ENCODE measurements around the gene RAI1. TPM values are rescaled to one million over a fixed set of nuclear protein-coding genes. Genes with fewer than 3 reads are reported as not detected.

Gene RAI1
- total and polyA plus RNA-seq, 2 of the 13 experiments (the other 11 are each of a cell fraction or from before 2014, with no cell fraction given): 3.4 to 5.2 TPM

DNA sequence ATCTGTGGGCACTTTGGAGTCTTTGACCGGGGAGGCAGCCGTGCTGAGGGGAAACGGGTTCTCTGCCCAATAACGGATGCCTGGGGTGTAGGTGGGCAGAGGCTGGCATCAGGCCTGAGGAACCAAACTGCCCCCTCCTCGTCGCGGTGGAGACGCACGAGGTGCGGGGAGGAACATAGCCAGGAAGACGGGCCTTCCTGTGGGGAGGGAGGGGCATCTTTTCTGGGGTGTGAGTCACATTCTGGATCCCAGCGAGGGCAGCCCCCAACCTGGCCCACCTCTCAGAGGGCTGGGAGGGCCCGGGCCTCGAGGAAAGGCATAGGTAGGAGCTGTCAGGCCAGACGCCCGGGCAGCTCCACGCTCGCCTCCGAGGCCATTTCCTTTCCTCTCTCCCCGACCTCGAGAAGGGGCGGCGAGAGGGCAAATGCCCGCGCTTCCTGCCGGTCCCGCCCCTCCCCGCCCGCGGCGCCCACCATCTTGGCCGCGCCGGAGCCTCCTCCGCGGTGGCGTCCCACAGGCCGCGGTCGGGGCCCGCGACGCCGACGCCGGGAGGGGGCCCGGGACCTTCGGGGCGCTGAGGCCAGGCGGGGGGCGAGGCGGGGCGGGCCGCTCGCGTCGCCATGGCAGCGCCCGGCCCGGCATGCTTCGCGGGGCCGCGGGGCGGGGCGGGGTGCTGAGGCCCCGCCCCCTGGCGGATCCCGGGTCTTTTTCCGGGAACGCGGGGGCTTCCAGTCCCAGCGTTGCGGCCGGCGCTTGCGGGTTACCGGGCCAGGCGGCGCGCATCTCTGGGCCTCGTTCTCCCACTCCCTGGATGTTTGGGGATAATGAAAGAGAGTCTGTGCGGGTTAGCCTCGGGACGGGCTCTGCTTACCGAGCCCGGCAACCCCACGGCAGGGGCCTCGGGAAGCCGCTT, 13.2 kb downstream of the RAI1 start:
- H3K9me3 ChIP-seq (ENCODE audit: low read length): no peaks in the 10 kb centered on the region
- TF ChIP-seq, protein P1, sequence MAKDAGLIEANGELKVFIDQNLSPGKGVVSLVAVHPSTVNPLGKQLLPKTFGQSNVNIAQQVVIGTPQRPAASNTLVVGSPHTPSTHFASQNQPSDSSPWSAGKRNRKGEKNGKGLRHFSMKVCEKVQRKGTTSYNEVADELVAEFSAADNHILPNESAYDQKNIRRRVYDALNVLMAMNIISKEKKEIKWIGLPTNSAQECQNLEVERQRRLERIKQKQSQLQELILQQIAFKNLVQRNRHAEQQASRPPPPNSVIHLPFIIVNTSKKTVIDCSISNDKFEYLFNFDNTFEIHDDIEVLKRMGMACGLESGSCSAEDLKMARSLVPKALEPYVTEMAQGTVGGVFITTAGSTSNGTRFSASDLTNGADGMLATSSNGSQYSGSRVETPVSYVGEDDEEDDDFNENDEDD (CRISPR knock-in tag; IDR thresholded peaks at IDR 0.05; ENCODE audit: borderline replicate concordance): no peak; the same call in 1 of the 2 replicates
- TF ChIP-seq, protein P2, sequence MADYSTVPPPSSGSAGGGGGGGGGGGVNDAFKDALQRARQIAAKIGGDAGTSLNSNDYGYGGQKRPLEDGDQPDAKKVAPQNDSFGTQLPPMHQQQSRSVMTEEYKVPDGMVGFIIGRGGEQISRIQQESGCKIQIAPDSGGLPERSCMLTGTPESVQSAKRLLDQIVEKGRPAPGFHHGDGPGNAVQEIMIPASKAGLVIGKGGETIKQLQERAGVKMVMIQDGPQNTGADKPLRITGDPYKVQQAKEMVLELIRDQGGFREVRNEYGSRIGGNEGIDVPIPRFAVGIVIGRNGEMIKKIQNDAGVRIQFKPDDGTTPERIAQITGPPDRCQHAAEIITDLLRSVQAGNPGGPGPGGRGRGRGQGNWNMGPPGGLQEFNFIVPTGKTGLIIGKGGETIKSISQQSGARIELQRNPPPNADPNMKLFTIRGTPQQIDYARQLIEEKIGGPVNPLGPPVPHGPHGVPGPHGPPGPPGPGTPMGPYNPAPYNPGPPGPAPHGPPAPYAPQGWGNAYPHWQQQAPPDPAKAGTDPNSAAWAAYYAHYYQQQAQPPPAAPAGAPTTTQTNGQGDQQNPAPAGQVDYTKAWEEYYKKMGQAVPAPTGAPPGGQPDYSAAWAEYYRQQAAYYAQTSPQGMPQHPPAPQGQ (CRISPR knock-in tag; IDR thresholded peaks at IDR 0.05; ENCODE audit: borderline replicate concordance): no peak
- TF ChIP-seq ZNF143 (CRISPR knock-in tag; IDR thresholded peaks at IDR 0.05) (peak; percentile 73), ZNF10 (CRISPR knock-in tag; IDR thresholded peaks at IDR 0.05; ENCODE audit: borderline replicate concordance, low read depth) (no peak), NFKB2 (CRISPR knock-in tag; IDR thresholded peaks at IDR 0.05; ENCODE audit: borderline replicate concordance) (peak; percentile 25; the same call in 1 of the 2 replicates), ZNF83 (CRISPR knock-in tag; IDR thresholded peaks at IDR 0.05; ENCODE audit: borderline replicate concordance) (no peak), ZFYVE20 (CRISPR knock-in tag; IDR thresholded peaks at IDR 0.05; ENCODE audit: borderline replicate concordance, low read depth) (no peak), KDM4B (CRISPR knock-in tag; IDR thresholded peaks at IDR 0.05) (no peak), ZFX (CRISPR knock-in tag; IDR thresholded peaks at IDR 0.05; ENCODE audit: low read depth) (peak; percentile 72; the same call in 1 of the 2 replicates), POLR2A (IDR thresholded peaks at IDR 0.05; ENCODE audit: insufficient read depth in 1 of 2, low read depth in 2 of 2, low read length in 2 of 2) (peak; percentile 55 to 70), ZNF234 (CRISPR knock-in tag; conservative IDR thresholded peaks at IDR 0.05) (no peak), TOPORS (CRISPR knock-in tag; IDR thresholded peaks at IDR 0.05) (peak; percentile 52)
- TF ChIP-seq, protein P3, sequence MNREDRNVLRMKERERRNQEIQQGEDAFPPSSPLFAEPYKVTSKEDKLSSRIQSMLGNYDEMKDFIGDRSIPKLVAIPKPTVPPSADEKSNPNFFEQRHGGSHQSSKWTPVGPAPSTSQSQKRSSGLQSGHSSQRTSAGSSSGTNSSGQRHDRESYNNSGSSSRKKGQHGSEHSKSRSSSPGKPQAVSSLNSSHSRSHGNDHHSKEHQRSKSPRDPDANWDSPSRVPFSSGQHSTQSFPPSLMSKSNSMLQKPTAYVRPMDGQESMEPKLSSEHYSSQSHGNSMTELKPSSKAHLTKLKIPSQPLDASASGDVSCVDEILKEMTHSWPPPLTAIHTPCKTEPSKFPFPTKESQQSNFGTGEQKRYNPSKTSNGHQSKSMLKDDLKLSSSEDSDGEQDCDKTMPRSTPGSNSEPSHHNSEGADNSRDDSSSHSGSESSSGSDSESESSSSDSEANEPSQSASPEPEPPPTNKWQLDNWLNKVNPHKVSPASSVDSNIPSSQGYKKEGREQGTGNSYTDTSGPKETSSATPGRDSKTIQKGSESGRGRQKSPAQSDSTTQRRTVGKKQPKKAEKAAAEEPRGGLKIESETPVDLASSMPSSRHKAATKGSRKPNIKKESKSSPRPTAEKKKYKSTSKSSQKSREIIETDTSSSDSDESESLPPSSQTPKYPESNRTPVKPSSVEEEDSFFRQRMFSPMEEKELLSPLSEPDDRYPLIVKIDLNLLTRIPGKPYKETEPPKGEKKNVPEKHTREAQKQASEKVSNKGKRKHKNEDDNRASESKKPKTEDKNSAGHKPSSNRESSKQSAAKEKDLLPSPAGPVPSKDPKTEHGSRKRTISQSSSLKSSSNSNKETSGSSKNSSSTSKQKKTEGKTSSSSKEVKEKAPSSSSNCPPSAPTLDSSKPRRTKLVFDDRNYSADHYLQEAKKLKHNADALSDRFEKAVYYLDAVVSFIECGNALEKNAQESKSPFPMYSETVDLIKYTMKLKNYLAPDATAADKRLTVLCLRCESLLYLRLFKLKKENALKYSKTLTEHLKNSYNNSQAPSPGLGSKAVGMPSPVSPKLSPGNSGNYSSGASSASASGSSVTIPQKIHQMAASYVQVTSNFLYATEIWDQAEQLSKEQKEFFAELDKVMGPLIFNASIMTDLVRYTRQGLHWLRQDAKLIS (CRISPR knock-in tag; IDR thresholded peaks at IDR 0.05): peak; percentile 25; the same call in 1 of the 2 replicates
- TF ChIP-seq, protein P4, sequence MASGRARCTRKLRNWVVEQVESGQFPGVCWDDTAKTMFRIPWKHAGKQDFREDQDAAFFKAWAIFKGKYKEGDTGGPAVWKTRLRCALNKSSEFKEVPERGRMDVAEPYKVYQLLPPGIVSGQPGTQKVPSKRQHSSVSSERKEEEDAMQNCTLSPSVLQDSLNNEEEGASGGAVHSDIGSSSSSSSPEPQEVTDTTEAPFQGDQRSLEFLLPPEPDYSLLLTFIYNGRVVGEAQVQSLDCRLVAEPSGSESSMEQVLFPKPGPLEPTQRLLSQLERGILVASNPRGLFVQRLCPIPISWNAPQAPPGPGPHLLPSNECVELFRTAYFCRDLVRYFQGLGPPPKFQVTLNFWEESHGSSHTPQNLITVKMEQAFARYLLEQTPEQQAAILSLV (CRISPR knock-in tag; IDR thresholded peaks at IDR 0.05; ENCODE audit: borderline replicate concordance): 0 out of 2 replicates have a peak, but pooled peaks have one; percentile 9

More for the DNA sequence above, 13.2 kb downstream of the RAI1 start:
- Histone ChIP-seq H3K79me2 (ENCODE audit: insufficient read depth, low read length) (peaks cover 87% of the 10 kb centered on the region), H3K36me3 (replicated peaks in 1 of 2; ENCODE audit: control insufficient read depth in 1 of 2, insufficient read depth in 2 of 2, low read length in 2 of 2) (no peaks in the 10 kb centered on the region; a peak in 1 of 5 replicates), H3K27me3 (ENCODE audit: control insufficient read depth in 1 of 2, insufficient read depth in 2 of 2, low read length in 2 of 2) (no peaks in the 10 kb centered on the region; a peak in 1 of 5 replicates), H3K4me3 (replicated peaks in 1 of 3; ENCODE audit: insufficient read depth in 1 of 3, low read depth in 2 of 3, low read length in 3 of 3) (peak overlapping the region; percentile 74 to 87 (median 80)), H3K4me2 (ENCODE audit: low read depth, low read length) (peak overlapping the region; percentile 98), H4K20me1 (ENCODE audit: insufficient read depth, low read length) (peaks cover 24% of the 10 kb centered on the region; the same call in 1 of the 2 replicates), H3K9ac (ENCODE audit: insufficient read depth, low read depth, low read length) (peak overlapping the region; percentile 82), H2AFZ (ENCODE audit: low read length) (no peak overlapping the region), H3K27ac (ENCODE audit: extremely low read length, insufficient read depth, low read length) (peak overlapping the region; percentile 93), H3K4me1 (ENCODE audit: insufficient read depth, low read length) (peaks cover 71% of the 10 kb centered on the region)
- peak; percentile 45 for DNase-seq (ENCODE audit: low spot score)
- CTCF ChIA-PET (ENCODE audit: low intra/inter-chr PET ratio, low total read pairs): no interaction called here
- FAIRE-seq: no peak
- intact Hi-C loops (cut with micrococcal nuclease; ENCODE audit: unreplicated experiment): loop anchor here (2.0 kb wide), 1 partner anchor 16 kb away; no protein-coding TSS in a partner anchor
- ATAC-seq: peak; percentile 35
- 3% methylated on average over 10 of the region's 90 CpGs for WGBS (ENCODE audit: low lambda C conversion rate)
- POLR2A ChIA-PET: interaction anchor here (1.0 to 3.9 kb wide), 10 partner anchors 12 to 146 kb away, joined by 3 to 45 read pairs (median 7); partner anchors contain the start of genes RAI1 and SREBF1
- BruUV-seq (replicated peaks): TSS peak; percentile 86
- in situ Hi-C loops (cut with HindIII; ENCODE audit: extremely low pct_ligation_motif_present, low pct_unique_long_range_greater_than_20kb): no loop called here

Measured in HepG2 (cell line).